COLO668 (cell line): ENCODE measurements around the gene CC2D2A.
"Not testable (repeated sequence)": the region's sequence is repeated elsewhere in the genome, so short reads cannot be mapped to it uniquely, and the experiment has no call there.

ENCODE experiments used
- DNase-seq: peaks from one replicate; lab custom pipeline; 2025; ENCODE audit not compliant: unreplicated experiment; lab: John Stamatoyannopoulos, UW

CC2D2A gene

GRCh38 chr4:15513545-15513944 is 43.9 kb downstream of the CC2D2A start:
- no peak for DNase-seq

DNA sequence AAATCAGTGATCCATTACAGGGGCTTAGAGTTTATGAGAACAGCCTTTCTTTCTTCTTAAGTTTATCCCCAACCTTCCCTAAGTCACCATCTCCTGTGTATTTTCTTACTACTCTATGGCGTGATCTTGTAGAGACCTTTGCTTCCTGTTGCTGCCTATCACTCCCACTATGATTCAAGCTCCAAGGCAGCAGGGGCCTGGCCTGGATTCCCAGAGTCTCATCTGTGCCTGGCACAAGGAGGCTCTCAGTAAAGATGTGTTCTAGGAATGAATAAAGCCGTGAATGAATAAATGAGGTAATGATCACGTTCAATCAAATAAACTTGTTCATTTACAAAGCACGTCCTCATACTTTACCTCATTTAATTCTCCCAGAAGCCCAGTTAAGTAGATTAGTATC is 45.4 kb downstream of the CC2D2A start:
- DNase-seq = no peak

GRCh38 chr4:15516494-15516893 is 46.8 kb downstream of the CC2D2A start:
- no peak for DNase-seq

GRCh38 chr4:15517681-15518080 is 48.0 kb downstream of the CC2D2A start:
- DNase-seq = not testable (repeated sequence)

DNA sequence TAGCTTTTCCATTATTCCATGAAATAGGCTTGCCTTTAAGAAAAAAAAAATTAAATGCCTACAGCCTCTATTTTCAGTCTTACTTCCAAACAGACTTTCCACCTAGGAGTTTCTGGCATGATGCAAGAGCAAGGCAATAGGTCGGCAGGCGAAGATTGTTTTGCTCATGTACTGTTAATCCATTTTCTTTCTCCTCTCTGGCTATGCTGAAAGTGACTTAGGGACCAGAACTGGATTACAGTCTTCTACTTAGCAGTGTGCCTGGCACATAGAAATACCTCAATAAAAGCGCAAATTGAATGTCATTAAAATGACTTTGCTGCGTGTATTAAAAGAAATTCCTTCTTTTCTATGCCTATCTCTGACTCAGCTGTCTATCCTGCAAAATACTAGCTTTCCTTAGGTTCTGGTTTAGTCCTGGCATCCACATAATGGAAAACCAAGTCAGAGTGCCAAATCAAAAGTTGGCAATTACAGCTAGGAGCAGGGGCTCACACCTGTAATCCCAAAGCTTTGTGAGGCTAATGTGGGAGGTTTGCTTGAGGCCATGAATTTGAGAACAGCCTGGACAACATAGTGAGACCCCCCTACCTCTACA is 51.9 kb downstream of the CC2D2A start:
- DNase-seq = no peak

- no peak for DNase-seq
Observed at GRCh38 chr4:15525080-15525479, 55.4 kb downstream of the CC2D2A start.

GRCh38 chr4:15526924-15527592 is 57.4 kb downstream of the CC2D2A start:
- no peak for DNase-seq

GRCh38 chr4:15531792-15532191 is 62.1 kb downstream of the CC2D2A start:
- DNase-seq = no peak

GRCh38 chr4:15533817-15534216 is 64.1 kb downstream of the CC2D2A start:
- no peak for DNase-seq

- DNase-seq = no peak
Observed at GRCh38 chr4:15535599-15535998, 65.9 kb downstream of the CC2D2A start.

DNA sequence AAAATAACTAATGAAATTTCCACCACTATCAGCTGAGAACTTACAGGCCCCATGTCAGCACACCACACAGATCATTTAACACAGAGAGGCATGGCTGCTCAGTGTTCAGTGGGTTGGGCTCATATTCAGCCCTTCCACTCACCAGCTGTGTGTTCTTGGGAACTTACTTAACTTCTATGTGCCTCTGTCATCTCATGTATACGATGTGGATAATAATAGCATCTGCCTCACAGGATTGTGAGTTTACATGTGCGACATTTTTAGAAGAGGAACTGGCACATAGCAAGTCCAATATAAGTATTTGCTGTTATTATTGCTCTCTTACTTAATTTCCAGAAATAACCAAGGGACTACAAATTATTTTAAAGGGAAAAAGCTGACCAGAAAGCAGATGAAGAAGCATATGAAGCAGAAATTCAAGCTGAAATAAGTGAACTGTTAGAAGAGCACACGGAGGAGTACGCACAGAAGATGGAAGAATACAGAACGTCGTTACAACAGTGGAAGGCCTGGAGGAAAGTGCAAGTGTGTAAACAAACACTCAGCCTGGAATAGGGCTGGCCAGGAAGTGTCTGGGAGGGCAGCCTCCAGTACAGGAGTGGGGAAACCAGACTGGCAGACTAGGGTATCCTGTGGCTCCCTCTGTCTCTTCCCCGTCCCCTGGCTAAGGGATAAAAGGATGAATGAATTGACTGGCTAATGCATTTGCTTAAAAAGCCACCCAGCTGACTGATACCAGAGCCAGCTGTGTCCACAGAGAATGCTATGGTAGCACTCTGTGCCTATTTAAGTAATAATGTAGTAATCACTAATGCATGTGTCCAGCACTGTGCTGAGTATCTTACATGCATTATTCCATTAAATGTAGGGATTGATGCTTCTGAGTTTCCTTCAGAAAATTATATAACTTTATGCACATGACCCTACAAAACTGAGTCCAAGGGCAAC is 67.1 kb downstream of the CC2D2A start:
- no peak for DNase-seq

- DNase-seq = no peak
Observed at GRCh38 chr4:15541941-15542340, 72.3 kb downstream of the CC2D2A start.

- no peak for DNase-seq
Observed at GRCh38 chr4:15542760-15543159, 73.1 kb downstream of the CC2D2A start.

DNA sequence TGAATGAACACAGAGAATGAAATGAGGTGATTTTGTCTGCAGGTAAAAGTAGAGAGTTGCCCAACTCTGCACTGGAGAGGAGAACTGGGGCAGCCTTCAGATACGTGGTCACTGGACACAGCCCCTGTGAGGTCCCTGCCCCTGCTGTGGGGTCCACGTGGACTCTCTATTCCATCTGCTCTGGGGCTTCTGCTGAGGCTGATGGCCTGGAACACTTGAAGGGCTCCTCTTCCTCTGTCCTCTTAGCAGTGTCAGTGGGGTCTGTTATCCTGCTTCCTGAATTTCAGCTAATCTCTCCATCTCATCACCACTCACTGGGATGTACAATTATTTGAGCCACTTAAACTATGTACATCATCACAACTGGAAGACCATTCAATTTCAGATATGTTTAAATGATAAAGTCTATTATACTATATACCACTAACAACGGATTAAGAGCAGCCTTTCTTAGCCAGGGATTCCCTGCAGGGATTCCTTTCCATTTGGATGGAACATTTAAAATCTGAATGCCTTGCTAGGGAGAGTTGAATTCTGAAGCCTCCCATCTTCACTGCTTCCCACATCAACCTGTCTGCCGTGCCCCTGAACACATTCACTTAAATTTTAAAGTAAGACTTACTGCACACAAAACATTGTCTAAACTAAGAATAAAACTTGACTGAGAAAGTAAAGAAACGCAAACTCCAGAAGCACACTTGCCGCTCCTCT is 74.0 kb downstream of the CC2D2A start:
- DNase-seq = no peak

DNA sequence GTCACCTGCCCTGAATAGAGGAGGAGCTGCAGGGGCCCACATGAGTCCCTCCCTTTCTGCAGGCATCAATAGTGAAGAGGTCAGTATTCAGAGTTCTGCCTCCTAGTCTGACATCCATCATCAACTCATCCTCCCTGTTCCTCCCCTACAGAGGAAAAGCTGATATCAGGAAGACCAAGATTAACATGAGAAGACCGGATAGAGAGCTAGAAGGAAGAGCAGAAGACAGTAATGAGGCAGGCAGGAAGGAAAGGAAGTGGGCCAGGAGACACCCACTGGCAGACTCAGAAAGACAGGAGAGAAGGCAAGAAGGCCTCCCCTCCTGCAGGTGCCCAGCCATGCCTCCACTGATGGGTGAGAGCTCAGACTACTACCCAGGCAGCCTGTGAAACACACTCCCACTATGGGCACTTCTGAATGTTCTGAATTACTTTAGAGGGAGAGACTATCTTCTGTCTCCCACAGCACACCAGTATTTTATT is 74.6 kb downstream of the CC2D2A start:
- DNase-seq = no peak

GRCh38 chr4:15545371-15545770 is 75.7 kb downstream of the CC2D2A start:
- no peak for DNase-seq

- no peak for DNase-seq
Observed at GRCh38 chr4:15547392-15547791, 77.7 kb downstream of the CC2D2A start.

DNA sequence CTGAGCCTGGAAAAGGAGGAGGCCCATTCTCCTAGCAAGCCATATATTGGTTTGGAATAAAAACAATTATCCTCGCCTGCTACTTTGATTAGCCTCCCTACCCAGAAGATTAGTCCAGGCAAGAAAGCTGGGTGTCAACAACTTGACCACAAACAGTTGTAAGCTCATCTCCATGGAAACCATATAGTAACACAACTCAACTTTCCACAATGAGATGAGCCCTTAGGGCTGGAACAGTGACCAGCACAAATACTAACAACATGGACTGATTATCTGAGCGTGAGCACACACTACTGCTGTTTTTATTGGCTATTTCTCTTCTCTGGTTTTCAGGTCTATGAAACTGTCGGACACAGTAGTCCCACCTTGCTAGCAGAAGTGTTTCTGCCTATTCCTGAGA is 80.8 kb downstream of the CC2D2A start:
- DNase-seq = no peak

- DNase-seq = no peak
Observed at GRCh38 chr4:15551740-15552446, 82.2 kb downstream of the CC2D2A start.

DNA sequence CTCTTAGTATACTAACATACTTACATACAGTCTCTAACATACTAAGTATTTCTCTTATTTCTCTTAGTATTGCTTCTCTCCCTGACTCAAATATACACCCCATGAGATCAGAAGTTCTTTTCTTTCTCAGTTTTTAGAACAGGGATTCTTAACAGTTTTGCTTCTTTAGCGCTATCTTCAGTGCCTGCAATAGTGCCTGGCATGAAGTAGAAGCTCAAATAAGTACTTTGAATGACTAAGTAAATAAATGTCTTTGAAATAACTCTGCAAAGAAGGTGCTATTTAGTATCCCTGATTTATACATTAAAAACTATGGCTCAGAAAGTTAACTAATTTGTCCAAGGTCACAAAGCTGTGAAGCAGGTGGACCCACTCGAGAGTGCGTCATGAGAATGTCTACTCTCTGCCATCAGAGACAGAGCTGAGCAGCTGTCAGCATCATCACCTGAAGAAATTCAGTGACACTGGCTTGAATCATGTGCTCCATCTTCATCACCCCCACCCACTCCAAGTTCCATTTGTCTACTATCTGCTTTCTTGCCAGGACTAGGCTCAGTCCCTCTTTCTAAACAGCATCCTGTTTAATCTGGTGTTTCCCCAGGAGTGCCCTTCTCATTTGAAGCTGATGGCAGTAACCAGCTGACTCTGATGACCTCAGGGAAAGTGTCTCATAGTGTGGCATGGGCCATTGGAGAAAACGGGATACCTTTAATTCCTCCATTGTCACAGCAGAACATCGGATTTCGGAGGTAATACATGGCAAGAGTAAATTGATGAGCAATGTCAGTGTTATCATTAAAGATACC is 83.1 kb downstream of the CC2D2A start:
- no peak for DNase-seq
